Activated CD8-positive, alpha-beta memory T cell treated with anti-CD3 and anti-CD28 coated beads for 4 hours (primary cell): ENCODE measurements around the gene LSM10.
A peak's percentile ranks its signal among the peaks of the same experiment; 100 is the strongest.

Source experiments
- DNase-seq, 2 donors: peaks; one replicate each; pipeline ENCODE4 v3.0.0-alpha.2; 2020; ENCODE audit warnings: low read depth in 2 of 2

Gene LSM10

DNA sequence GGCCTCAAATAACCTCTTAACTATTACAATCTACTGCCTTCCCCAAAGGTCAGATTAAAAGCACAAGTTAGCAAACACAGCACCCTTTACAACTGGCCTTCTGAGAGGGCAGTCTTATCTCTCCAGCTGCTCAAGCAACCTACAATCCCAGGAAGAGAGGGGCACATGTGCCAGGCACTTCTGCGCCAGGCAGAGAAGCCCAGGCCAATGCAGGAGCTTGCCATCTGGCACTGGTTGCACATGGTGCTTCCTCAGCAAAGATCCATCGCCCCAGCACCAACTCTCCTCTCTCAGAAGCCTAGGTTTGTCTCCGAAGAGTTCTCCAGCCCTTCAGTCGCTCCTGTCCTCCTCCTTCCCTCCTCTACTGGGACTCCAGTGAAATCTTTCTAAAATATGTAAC lies 14.5 kb downstream of the LSM10 start:
- DNase-seq = no peak

DNA sequence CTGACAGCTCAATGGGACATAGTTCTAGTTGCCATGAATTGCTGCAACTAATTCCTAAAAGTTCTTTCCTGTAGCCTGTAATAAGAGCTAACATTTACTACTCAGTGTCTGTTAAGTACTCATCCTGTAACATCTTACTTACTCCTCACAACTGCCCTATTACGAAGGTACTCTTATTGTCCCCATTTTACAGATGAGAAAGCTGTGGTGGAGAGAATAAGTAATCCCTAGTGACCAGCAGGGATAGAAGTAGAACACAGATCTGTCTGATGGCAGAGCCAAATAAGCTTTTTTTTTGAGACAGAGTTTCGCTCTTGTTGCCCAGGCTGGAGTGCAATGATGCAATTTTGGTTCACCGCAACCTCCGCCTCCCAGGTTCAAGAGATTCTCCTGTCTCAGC lies 15.0 kb downstream of the LSM10 start:
- no peak for DNase-seq

DNA sequence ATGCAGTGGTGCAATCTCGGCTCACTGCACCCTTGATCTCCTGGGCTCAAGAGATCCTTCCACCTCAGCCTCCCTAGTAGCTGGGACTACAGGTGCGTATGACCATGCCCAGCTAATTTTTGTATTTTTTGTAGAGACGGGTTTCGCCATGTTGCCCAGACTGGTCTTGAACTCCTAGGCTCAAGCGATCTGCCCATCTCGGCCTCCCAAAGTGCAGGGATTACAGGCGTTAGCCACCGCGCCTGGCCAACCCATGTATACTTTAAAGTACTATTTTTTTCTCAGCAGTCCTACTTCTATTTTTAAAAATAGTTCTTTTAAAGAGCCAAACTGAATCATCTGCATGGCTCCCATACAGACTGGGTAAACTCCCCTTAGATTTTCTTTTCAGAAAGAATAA lies 15.5 kb downstream of the LSM10 start:
- DNase-seq = no peak

DNA sequence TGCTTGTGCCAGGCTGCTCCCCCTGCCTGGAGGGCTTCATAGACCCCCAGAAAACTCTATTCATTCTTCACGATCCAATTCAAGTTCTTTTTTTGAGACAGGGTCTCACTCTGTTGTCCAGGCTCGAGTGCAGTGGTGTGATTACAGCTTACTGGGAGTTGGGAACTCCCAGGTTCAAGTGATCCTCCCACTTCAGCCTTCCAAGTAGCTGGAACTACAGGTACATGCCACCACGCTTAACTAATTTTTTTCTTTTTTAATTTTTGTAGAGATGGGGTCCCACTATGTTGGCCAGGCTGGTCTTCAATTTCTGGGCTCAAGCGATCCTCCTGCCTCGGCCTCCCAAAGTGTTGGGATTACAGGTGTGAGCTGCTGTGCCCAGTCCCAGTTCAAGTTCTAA lies 16.3 kb downstream of the LSM10 start:
- DNase-seq = no peak

DNA sequence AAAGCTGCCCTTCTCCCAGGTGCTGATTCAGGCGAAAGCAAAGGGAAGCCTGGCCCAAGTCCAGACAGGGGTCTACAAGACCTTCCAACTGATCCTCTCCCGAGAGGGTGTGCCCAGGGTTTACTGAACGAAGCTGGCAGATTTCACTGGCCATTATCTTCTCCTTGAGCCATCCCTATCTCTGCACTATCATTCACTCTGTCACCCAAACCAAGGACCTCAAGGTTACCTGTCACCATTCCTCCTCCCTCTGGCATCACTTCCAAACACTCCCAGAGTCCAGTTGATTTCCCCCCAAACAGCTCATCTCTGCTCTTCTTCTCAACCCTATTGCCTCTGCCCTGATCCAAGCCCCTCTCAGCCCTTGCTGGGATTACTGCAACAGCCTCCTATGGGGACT lies 16.9 kb downstream of the LSM10 start:
- no peak for DNase-seq

DNA sequence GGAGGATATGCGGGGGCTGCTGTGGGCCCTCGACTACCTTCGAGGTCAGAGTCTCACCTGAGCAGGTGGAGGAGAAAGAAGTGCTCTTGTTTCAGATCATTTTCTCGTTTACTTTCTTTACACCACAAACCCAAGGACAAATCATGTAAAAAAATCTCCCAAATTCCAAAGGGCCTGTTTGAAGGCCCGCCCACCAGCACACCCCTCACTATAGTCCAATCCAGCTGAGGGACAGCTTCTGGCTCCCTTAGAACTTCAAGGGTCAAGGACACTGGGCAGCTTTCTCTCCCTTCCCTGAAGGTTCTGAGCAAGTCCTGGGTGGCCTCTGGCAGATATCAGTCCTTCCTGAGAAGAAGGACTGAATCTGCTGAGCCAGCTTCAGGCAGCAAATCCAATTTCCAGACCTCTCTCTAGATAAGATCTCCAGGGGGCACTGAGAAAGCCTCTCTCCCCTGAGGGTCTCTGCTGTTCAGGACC lies 17.5 kb downstream of the LSM10 start:
- DNase-seq = no peak

DNA sequence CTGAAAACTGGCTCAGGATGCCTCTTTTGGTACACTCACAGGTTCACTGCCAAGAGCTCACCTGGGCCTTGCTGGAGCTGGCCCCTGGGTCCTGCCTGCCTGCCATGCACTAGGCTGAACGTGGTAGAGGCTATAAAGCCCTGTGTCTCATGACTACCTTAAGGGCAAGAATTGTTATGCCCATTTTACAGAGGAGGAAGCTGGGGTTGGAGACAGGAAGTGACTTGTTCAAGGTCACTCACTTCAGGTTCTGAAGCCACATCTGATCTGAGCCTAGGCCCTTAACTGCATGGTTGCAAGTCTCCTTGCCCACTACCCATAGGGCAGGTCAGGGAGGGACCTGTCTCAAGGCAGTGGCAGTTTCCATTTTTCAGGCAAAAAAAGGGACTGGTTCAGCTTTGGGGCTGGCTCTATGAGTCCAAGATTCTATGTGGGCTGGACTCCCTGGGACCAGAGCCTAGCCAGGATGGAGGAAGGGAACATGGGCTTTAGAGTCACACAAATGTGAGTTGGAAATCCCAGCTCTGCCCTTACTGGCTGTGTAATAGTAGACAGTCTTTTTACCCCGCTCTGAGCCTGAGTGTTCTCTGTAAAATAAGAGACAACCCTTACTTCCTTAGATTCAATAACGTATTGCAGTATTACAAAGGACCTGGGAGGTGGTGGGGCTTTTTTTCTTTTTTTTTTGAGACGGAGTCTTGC lies 19.8 kb downstream of the LSM10 start:
- no peak for DNase-seq

DNA sequence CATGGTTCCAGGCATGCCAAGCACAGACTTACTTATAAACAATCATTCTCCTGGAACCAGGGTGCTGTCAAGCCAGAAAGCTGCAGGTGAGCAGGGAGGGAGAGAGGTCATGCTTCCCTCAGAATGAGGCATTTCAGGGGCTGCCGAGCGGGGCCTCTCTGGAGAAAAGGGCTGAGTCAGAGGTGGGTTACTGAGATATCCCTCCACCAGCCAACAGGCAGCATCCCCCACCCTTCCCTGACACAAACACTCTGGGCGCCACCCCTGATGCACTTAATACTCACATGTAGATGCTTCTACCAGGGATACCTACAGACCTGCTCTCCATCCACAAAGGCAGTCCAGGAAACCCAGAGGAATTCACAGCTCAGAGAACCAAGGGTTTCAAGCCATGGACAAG lies 25.1 kb downstream of the LSM10 start:
- DNase-seq = no peak

DNA sequence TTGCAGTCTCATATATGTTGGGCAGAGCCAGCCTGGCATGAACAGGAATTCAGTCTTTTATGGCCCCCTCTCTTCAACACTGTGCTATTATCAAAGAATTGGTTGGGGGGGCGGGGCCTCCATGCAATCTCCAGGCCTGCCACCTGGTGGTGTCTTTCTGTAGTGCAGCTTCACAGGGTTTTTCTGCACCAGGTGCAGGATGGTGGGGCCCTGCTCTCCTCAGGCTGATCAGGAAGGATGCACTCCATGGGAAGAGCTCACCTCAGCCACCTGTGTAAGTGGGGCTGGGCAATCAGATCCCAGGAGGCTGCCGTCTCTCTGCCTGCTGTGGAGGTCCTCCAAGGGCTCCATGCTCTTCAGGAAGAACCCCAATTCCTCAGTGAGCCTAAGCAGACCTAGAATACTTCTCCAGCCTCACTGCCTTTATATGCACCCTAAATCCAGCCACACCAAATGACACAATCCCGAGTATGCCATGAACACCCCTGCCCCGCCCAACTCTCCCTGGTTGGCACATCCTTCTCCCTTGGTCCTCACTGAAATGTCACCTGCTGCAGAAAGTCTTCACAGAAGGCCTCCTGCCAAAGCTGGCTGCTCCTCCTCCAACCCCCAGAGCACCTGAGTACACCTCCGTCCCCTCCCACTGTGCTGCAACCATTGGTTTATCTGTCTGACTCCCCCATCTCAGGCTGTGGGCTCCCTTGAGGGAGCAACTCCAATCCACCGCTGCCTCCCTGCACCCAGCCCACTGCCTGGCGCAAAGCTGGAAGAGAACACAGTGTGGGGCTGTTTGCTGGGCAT lies 28.4 kb downstream of the LSM10 start:
- DNase-seq = peak; percentile 66

DNA sequence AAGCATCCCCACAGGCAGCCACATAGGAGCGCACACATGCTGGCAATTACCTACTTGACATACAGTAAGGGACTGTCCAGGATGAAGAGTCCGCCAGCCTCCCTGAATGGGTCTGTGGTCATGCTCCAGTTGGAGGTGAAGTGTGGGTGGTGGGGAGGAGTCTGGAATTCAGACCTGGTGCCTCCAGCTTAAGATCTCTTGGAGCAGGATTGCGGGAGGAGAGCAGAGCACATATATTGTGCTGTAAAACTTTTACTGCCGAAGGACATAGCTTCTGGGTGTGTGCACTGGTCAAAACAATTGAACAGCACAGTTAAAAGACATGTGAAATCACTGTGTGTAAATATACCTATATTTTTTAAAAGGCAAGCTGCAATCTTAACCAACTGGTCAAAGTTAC lies 29.9 kb downstream of the LSM10 start:
- DNase-seq = no peak

DNA sequence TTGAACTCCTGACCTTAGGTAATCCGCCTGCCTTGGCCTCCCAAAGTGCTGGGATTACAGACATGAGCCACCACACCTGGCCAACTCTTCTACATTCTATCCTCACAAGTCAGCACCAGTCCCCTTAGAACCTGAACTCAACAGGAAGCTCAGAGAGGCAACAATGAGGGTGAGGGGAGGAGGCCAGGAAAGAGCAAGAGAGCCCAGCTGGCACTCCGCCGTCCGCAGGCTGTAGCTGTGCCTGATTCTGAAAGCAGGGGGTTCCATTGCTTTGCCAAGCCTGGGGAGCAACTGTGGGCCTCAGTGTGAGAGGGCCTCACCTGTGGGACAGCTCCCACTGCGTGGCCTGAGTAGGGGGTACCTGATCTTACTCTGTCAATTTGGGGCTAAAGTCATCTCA lies 30.6 kb downstream of the LSM10 start:
- DNase-seq = no peak

DNA sequence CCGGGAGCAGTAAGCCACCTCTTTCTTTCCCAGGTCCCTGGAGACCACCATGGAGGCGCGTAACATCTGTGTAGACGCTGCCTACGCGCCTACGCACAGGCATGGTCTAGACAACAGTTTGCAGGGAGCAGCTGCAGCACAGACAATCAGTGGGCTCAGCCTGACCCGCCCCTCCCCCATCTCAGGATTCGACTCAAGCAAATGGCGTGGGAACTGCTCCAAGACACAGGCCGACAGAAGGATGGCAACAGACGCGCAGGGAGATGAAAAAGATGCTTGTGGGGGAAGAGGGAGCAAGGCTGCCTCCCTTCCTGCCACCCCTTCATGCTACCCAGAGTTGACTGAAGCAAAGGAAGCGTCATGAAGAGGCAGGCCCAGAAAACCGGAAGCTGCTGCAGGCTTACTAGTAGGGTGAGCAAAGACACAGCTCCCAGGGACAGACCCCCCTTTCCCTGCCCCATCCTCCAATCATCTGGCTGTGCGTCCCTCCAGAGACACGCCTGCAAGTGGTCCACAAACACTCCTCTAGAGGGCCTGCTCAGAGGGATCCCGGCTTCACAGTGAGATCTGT lies 31.5 kb downstream of the LSM10 start:
- DNase-seq = no peak

DNA sequence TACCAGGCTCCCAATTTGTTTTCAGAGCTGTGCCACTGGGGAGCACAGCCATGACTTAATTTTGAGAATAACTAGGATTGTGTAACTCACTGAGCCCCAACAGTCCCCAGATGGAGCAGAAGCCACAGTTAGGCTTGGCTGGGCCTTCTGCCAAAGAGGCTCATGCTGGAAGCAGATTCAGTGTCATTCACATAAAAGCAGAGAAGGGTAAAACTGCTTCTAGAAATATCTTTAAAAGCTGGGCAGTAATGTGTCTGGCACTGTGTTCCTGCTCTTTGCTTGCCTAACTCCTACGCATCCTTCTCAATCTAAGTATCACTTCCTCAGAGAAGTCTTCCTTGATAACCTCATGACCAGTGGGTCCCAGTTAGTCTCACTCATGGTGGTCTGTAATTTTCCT lies 32.3 kb downstream of the LSM10 start:
- DNase-seq = no peak

DNA sequence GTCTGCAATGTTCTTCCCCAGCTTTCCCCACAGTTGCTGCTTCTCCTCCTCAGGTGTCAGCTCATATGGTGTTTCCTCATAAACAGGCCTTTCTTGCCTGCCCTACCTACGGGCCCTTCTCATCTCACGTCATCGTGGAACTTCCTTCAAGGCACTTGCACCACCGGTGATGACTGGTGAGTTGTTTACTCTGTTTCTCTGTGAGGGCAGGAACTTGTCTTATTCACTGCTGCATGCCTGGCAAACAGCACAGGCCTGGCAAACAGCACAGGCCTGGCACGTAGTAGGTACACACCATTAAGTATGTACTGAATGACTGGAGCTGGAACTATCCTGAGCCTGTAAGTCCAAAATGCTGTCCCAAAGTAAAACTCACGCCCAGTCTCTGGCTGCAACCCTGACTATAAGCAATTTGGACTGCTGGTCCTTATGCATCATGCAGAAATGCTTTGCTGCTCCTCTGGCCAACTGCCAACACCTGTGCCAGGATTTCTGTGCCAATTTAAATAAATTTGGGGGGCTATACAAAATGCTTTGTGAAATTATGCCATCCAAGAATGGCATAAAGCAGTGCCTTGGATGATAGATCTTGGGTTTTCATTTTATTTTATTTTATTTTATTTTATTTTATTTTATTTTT lies 37.7 kb downstream of the LSM10 start:
- no peak for DNase-seq

DNA sequence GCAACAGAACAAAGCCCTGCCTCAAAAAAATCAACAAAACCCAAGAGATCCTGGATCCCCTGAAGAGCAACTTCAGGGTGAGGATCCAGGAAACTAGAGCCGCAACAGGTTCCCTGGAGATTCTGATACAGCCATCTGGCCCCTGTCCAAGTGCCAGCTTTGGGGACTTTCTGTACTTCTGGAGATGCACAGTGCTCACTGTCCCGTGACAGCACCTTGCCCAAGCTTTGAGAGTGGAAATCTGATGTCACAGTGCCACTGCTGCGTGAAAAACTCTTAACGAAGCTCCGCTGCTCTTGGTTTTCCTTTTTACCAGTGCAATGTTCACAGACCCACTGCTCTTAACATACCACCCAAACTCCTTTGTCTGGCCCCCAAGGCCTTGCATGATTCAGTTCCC lies 38.3 kb downstream of the LSM10 start:
- DNase-seq = no peak

DNA sequence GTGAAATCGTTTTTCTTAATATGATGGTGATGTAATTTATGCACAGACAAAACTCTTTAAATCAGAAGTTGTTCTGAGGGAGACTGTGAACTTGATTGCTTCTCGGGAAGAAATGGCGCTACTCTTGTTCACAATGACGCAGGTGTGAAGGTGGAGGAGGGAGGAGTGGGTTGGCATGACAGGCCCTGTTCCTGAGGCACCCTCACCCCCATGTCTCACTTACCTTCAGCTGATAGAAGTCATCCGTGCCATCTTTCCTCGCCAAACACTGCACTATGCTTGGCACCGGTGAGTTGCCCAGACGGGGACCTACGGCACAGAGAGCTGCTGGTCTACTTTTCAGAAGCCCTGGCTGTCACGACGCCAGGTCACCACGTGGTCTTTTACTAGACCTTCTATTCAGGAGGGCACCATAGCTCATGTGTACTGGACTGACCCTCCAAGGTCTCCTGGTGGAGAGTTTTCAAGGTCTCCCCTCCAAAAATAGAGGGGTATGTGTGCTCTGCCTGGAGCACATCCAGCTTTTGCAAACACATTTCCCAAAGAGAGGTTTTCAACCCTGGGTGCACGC lies 39.1 kb downstream of the LSM10 start:
- no peak for DNase-seq

DNA sequence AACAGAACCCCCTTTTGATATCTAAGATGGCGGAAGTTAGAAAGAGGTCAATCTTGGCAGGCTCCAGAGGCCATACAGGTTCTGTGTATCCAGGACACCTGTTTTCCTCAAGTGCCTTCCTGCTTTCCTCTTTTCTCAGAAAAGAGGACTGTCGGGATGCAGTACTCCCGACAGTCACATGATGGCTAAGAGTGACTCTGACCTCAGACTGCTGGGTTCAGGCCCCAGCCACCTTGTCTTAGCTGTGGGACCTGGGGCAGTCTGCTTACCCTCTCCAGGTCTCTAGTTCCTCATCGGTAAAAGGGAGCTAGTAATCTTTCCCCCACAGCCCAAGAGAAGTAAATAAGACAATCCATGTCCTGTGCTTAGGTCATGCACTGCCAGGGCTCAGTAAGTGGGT lies 41.9 kb downstream of the LSM10 start:
- no peak for DNase-seq

DNA sequence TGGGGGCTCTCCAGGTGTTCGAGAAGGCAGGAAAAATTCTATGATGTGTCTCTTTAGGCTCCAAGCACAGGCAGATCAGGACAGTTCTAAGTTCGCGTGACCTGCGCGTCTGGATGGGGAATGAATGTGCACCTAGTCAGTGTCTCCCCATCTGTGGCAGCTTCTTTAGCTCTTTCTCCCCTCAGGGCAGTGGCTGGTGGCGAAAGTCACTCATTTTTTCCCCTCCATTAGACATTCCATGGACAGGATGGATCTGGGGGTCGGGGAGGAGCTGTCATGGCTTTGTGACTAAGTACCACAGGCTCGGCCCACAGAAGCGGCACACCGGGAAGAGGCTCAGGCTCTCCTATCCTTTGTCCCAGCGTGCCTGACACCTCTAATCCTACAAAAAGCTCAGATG lies 43.2 kb downstream of the LSM10 start:
- DNase-seq = no peak

DNA sequence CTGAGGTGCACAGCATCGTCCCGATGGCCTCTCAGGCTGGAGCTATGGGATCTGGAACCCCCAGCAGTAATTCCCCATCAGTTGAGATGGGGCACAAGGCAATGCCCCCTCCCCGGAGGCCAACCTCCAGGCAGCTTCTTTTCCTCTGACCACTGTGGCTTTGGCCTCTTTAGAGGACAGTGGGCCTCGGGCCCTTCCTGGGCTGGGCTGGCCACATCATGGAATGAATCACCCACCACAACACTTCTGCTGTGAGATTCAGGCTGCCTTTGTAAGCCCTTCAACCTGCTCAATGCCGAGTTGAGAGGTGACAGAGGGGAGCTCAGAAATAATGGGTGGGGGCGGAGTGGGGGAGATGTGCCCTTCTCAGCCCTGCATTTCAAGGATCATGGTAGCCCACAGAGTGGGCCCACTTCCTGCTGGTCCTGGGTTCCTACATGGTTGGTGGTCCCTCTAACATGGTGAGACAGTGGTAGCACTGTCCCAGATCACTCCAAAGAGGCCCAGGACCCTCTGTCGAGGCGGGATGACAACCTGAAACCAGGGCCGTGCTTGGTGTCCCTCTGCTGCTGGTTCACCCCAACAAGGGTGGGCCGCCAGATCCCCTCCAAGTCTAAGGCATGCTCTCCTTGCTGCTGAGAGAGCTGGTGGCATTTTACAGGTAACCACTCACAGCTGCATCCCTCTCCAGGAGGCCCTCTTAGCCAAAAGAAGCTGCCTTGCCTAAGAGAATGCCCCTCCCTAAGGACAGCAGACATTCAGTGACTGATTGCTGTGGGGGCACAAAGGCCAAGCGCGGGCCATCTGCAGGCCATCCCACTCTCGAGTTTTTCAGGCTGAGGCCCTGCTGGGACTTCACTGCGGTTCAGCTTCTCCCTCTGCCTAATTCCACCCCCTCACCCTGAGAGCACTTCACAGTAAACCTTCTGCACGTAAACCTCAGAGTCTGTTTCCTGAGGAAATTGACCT lies 44.5 kb downstream of the LSM10 start:
- no peak for DNase-seq

DNA sequence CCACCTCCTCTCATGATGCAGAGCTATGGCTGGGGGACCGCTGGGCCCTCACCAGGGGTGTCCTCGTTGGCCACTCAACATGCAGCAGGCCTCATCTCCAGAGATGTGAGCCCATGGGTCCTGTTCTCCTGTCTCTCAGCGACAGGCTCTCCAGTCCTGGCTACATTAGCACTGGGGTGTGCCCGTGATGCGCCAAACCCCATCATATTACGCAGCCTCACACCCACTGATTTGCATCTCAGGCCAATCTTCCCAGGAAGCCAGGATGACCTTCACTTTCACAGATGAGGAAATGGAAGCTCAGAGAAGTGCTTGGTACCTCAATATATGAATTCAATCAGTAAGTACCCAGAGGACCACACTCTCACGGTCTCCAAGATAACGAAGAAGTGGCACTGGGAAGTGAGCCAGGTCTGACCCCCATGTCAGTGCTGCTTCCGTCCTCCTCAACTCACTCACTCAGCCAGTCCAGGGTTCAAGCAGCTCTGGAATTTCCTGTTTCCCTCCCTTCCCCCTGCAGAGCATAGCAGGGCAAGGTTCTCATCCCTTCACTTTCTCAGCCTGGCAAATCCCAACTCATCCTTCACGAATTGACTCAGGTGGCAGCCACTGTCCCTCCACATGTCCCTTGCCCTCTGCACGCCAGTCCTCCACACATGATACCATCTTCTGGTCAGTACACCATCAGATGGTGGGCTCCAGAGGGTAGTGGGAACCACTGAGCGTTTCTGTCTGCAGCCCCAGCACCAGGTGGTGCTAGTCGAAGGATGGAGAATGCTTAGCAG lies 45.4 kb downstream of the LSM10 start:
- no peak for DNase-seq
